Activated T-helper 1 cell treated with anti-CD3 and anti-CD28 coated beads, Interleukin-12 subunit alpha, Interleukin-12 subunit beta, Interleukin-2, Interleukin-4 antibody, amounts not matched to agents 30 ng/mL and 10 ng/mL and 1 ng/mL, durations not matched to agents 14 hours and 24 hours and 36 hours (primary cell): ENCODE data around the gene SGTA. TPM values are rescaled to one million over a fixed set of nuclear protein-coding genes. Genes with fewer than 3 reads are reported as not detected.

Experiments
- DNase-seq: peaks from one replicate; pipeline ENCODE4 v3.0.0; 2021; ENCODE audit warnings: low spot score
- H3K27ac Mint-ChIP-seq: one replicate; pipeline ENCODE4 v1.8.0; 2021; ENCODE audit warnings: mild to moderate bottlenecking, mixed read lengths
- H3K27me3 Mint-ChIP-seq: one replicate; pipeline ENCODE4 v1.8.0; 2022; ENCODE audit warnings: mild to moderate bottlenecking, moderate library complexity, mixed read lengths; ENCODE audit not compliant: insufficient read depth
- H3K36me3 Mint-ChIP-seq: one replicate; pipeline ENCODE4 v1.8.0; 2021; ENCODE audit warnings: low read depth, mixed read lengths
- H3K4me1 Mint-ChIP-seq: one replicate; pipeline ENCODE4 v1.8.0; 2021; ENCODE audit warnings: low read depth, mixed read lengths
- H3K4me3 Mint-ChIP-seq: one replicate; pipeline ENCODE4 v1.8.0; 2021; ENCODE audit warnings: mild to moderate bottlenecking, moderate library complexity, mixed read lengths
- H3K9me3 Mint-ChIP-seq: one replicate; pipeline ENCODE4 v1.8.0; 2021; ENCODE audit warnings: mixed read lengths
- intact Hi-C: fragments of 100-400 bp; cut with micrococcal nuclease; formaldehyde crosslinking; loops from one replicate; pipeline ENCODE4 v1.15.1; 2024
- total RNA-seq: library from RNA; stranded (reverse); gene quantifications from 2 replicates; pipeline ENCODE4 v1.2.3, GENCODE V29; 2022

The SGTA gene
- total RNA-seq, 1 donor from 2014 or later, result 73.4 TPM

GRCh38 chr19:2726160-2726855 lies 56.8 kb downstream of the SGTA start:
- no peak overlapping the region for H3K4me3 Mint-ChIP-seq
- intact Hi-C loops, result no loop called here

DNA sequence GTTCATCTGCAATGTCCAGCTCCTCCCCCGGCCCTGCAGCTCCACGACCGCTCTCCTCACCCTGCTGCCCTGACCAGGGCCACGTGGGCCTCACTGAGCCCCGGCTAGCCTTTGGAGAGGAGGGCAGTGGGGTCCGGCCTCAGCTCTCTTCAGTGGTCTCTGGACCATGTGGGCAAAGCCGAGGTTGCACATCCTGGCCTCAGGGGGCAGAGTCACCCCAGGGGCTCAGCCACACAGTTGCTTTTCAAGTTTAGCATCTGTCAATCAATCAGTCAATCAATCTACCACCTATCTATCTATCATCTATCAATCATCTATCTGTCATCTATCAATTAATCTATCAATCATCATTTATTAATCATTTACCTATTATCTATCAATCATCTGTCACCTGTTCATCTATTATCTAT lies 58.9 kb downstream of the SGTA start:
- Mint-ChIP-seq H3K4me1 (no peaks in the 10 kb centered on the region), H3K27me3 (peaks cover 27% of the 10 kb centered on the region), H3K36me3 (no peaks in the 10 kb centered on the region)

More at GRCh38 chr19:2726160-2726855, 56.8 kb downstream of the SGTA start:
- peaks cover 17% of the 10 kb centered on the region for H3K27me3 Mint-ChIP-seq
- H3K9me3 Mint-ChIP-seq, result no peaks in the 10 kb centered on the region
- H3K4me1 Mint-ChIP-seq, result no peaks in the 10 kb centered on the region
- no peaks in the 10 kb centered on the region for H3K36me3 Mint-ChIP-seq
- DNase-seq, result no peak
- H3K27ac Mint-ChIP-seq, result no peak overlapping the region

DNA sequence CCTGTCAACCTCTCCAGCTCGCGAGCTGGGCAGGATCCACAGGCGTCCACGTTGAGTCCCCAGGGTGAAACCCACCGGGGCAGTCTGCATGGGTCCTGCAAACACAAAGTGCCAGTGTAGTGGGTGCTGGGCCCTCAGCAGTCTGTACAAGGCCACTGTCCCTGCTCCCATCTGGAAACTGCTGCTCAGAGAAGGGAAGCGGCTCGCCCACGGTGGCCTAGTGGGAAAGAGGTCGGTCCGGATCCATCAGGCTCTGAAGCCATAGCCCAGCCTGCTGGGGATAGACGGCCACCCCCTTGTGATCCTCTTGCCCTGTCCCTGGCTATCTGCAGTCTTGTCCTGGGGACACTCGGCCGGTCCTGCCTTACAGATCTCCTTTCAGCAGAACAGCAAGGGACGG lies 59.3 kb downstream of the SGTA start:
- intact Hi-C loops, result no loop called here
- H3K27me3 Mint-ChIP-seq, result peaks cover 31% of the 10 kb centered on the region
- no peak overlapping the region for H3K27ac Mint-ChIP-seq
- no peaks in the 10 kb centered on the region for H3K36me3 Mint-ChIP-seq
- H3K9me3 Mint-ChIP-seq, result no peaks in the 10 kb centered on the region
- H3K4me1 Mint-ChIP-seq, result no peaks in the 10 kb centered on the region
- DNase-seq, result no peak
- no peak overlapping the region for H3K4me3 Mint-ChIP-seq

More for the DNA sequence above, 58.9 kb downstream of the SGTA start:
- intact Hi-C loops, result no loop called here
- H3K9me3 Mint-ChIP-seq, result no peaks in the 10 kb centered on the region
- H3K27ac Mint-ChIP-seq, result no peak overlapping the region
- no peak for DNase-seq
- no peak overlapping the region for H3K4me3 Mint-ChIP-seq

- intact Hi-C loops, result no loop called here
- Mint-ChIP-seq H3K27me3 (peaks cover 33% of the 10 kb centered on the region), H3K36me3 (no peaks in the 10 kb centered on the region), H3K4me1 (no peaks in the 10 kb centered on the region), H3K27ac (no peak overlapping the region), H3K4me3 (no peak overlapping the region), H3K9me3 (no peaks in the 10 kb centered on the region)
- no peak for DNase-seq
These were observed 59.7 kb downstream of the SGTA start for GRCh38 chr19:2723345-2723715.

- Mint-ChIP-seq H3K27me3 (peaks cover 31% of the 10 kb centered on the region), H3K9me3 (no peaks in the 10 kb centered on the region), H3K27ac (no peak overlapping the region), H3K4me3 (no peak overlapping the region), H3K36me3 (no peaks in the 10 kb centered on the region), H3K4me1 (no peaks in the 10 kb centered on the region)
- intact Hi-C loops, result no loop called here
- DNase-seq, result no peak
These were observed 60.3 kb downstream of the SGTA start for GRCh38 chr19:2722541-2723344.

DNA sequence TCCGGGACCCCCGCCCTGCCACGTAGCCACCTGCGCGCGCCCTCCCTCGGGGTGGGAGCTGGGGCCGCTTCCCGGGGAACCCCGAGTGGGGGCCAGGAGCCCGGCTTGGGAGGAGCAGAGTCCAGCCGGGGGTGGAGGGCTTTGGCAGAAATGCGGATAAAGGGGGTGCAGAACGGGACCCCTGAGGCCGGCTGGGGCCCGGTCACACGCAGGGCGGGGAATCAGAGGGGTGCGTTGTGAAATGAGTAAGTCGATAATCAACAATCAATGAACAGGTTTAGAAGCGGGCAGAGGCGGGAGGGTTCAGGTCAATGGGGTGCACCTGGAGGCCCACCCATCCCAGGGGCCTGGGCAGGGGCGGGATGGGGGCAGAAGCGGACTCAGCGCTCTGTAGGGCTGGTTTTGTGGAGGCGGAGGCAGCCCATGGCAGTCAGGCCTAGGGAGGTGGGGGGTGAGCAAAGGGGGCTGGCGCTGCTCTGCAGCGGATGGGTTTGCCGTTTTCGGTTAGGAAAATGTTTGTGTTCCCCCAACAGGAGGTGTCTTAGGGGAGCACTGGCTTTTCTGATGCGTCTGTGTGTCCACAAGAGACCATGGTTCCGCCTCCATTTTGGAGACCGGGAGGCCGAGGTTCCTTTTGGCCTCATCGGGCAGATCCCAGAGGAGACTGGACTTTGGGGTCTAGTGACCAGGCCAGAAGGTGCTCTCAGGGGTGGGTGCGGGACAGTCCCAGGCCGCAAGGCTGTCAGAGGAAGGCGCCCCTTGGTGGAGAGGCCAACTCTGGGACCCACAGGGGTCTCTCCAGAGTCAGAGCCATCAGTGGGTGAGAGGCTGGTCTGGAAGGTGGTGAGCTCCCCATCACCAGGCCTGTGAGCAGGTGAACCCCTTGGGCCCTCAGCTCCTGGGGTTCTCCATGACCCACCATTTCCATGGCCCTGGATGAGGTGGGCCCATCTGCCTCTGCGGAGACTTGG lies 61.2 kb downstream of the SGTA start:
- no peak overlapping the region for H3K4me3 Mint-ChIP-seq

GRCh38 chr19:2720777-2721569 lies 62.1 kb downstream of the SGTA start, which contains the start of gene DIRAS1:
Gene DIRAS1 (minus strand): TSS chr19:2721372. CDS start chr19:2717806, 3,566 bp downstream.
- Mint-ChIP-seq H3K4me3 (no peak within 1 kb of the TSS), H3K9me3 (peaks cover under 1% of the 10 kb centered on the region), H3K27me3 (peaks cover 28% of the 10 kb centered on the region), H3K27ac (no peak within 1 kb of the TSS), H3K36me3 (no peaks in the 10 kb centered on the region), H3K4me1 (no peaks in the 10 kb centered on the region)
- DNase-seq, result no peak
- intact Hi-C loops, result no loop called here

More for the DNA sequence above, 61.2 kb downstream of the SGTA start:
- Mint-ChIP-seq H3K27me3 (peaks cover 31% of the 10 kb centered on the region), H3K27ac (no peak overlapping the region), H3K9me3 (no peaks in the 10 kb centered on the region), H3K36me3 (no peaks in the 10 kb centered on the region), H3K4me1 (no peaks in the 10 kb centered on the region)
- DNase-seq, result no peak
- intact Hi-C loops, result no loop called here

DNA sequence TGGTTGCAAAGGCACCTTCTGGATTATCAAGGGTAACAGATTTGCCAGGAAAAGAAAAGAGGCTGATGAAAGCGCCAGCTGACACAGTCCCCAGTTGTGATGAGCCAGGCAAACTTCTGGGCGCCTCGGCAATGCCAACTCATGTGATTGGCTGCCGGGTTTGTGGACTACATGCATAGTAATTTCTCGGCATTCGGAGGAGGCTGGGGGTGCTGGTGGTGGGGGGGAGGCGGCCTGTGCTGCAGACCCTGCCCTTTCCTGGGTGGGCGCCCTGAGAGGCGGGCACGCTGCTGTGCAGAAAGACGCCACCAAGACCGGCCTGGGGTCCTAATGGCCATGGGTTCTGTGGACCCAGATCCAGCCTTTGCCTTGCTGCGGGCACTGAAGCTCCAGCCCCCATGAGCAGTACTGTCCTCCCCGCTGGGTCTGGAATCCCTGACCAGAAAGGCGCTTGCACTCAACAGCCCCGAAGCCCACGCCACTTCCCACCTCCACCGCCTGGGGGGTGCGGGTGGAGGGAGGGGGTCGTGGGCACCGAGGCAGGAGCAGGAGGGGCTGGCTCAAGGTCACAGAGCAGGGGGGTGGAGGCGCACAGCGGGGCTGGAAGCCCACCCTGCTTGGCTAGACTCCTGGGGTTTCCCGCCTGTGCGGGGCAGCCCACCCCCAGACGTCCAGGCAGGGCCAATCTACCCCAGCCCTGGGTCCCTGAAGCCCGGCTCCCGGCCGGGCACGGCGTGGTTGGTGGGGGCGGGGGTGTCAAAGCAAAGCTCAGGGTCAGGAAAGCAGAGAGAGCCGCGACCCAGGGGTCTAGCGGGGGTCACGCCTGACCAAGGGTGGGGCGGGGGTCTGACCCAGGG lies 62.9 kb downstream of the SGTA start:
- intact Hi-C loops, result no loop called here
- no peak for DNase-seq
- Mint-ChIP-seq H3K36me3 (no peaks in the 10 kb centered on the region), H3K4me3 (no peak overlapping the region), H3K4me1 (no peaks in the 10 kb centered on the region), H3K9me3 (peaks cover 9% of the 10 kb centered on the region), H3K27ac (no peak overlapping the region), H3K27me3 (peaks cover 26% of the 10 kb centered on the region)

DNA sequence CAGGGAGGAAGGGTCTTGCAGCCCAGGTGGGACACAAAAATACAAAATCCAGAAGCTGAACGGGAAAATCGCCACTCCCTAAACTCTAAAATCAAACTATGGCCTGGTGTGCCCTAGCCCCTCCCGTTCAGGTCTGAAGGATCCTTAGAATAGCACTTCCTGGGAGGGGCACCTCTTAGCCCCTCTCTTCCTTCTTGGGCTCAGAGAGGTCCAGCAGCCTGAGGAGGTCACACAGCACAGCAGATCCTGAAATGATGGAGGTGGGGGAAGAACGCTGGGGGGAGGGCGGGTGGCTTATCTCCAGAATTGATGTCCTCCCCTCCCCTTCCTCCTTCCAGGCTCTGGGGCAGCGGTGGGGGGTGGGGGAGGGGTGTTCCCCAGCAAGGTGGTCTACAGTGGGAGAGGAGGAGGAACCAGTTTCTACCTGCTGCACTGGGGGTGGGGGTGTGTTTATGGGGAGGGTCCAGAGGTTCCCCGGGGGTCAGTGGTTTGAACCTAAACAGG lies 63.8 kb downstream of the SGTA start:
- Mint-ChIP-seq H3K4me1 (no peaks in the 10 kb centered on the region), H3K9me3 (peaks cover 11% of the 10 kb centered on the region), H3K4me3 (no peak overlapping the region), H3K27ac (no peak overlapping the region), H3K27me3 (peaks cover 26% of the 10 kb centered on the region), H3K36me3 (no peaks in the 10 kb centered on the region)
- intact Hi-C loops, result no loop called here
- DNase-seq, result no peak

- Mint-ChIP-seq H3K4me1 (no peaks in the 10 kb centered on the region), H3K36me3 (no peaks in the 10 kb centered on the region), H3K27me3 (peaks cover 24% of the 10 kb centered on the region), H3K4me3 (no peak overlapping the region), H3K9me3 (peaks cover 11% of the 10 kb centered on the region), H3K27ac (no peak overlapping the region)
- DNase-seq, result no peak
- intact Hi-C loops, result no loop called here
These were observed 65.2 kb downstream of the SGTA start for GRCh38 chr19:2717638-2718541.
